Measurements from ENCODE around the gene MARCHF10.

- TF ChIP-seq POLR2AphosphoS5 (IDR thresholded peaks at IDR 0.05) = no peak
- TF ChIP-seq, protein P1, sequence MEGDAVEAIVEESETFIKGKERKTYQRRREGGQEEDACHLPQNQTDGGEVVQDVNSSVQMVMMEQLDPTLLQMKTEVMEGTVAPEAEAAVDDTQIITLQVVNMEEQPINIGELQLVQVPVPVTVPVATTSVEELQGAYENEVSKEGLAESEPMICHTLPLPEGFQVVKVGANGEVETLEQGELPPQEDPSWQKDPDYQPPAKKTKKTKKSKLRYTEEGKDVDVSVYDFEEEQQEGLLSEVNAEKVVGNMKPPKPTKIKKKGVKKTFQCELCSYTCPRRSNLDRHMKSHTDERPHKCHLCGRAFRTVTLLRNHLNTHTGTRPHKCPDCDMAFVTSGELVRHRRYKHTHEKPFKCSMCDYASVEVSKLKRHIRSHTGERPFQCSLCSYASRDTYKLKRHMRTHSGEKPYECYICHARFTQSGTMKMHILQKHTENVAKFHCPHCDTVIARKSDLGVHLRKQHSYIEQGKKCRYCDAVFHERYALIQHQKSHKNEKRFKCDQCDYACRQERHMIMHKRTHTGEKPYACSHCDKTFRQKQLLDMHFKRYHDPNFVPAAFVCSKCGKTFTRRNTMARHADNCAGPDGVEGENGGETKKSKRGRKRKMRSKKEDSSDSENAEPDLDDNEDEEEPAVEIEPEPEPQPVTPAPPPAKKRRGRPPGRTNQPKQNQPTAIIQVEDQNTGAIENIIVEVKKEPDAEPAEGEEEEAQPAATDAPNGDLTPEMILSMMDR (IDR thresholded peaks at IDR 0.05) = no peak
- TF ChIP-seq POLR2A (IDR thresholded peaks at IDR 0.05) = no peak
Observed at GRCh38 chr17:62755141-62755851, 52.8 kb downstream of the MARCHF10 start.

All from breast epithelium (tissue), 3 donors.